HCT116 (cell line): Measurements from ENCODE around the gene IFRD1.

Experiments
- CBX3 ChIP-seq: IDR thresholded peaks from 2 replicates; pipeline ENCODE4 v1.6.1; 2012; ENCODE audit warnings: low read depth
- CEBPB ChIP-seq: IDR thresholded peaks from 2 replicates; pipeline ENCODE4 v1.6.1; 2012; ENCODE audit warnings: low read depth
- CTCF ChIP-seq, 3 experiments: fragments of 200-600 bp in 1 of 3; sonication (generic) in 1 of 3; IDR thresholded peaks in 2 of 3; conservative IDR thresholded peaks in 1 of 3; 2 replicates each; pipeline ENCODE4 v1.5.1; 2012 to 2017; ENCODE audit warnings: low read depth in 2 of 3, low read length in 2 of 3, antibody characterized with exemption in 1 of 3, borderline replicate concordance in 1 of 3, control low read depth in 1 of 3, mild to moderate bottlenecking in 1 of 3, mixed read lengths in 1 of 3, mixed run types in 1 of 3, moderate library complexity in 1 of 3; ENCODE audit not compliant: insufficient read depth in 1 of 3
- EZH2phosphoT487 ChIP-seq: fragments of 200-600 bp; IDR thresholded peaks from 2 replicates; pipeline ENCODE4 v1.6.1; 2018; ENCODE audit warnings: antibody characterized with exemption, borderline replicate concordance
- RAD21 ChIP-seq: IDR thresholded peaks from 2 replicates; pipeline ENCODE4 v1.6.1; 2012; ENCODE audit warnings: low read depth, mild to moderate bottlenecking
- REST ChIP-seq: IDR thresholded peaks from 2 replicates; pipeline ENCODE4 v1.6.1; 2012; ENCODE audit warnings: low read depth
- SIN3A ChIP-seq: IDR thresholded peaks from 2 replicates; pipeline ENCODE4 v1.6.1; 2012; ENCODE audit warnings: low read depth
- ZNF274 ChIP-seq: fragments of 200-500 bp; sonication (Bioruptor generic); IDR thresholded peaks from 2 replicates; pipeline ENCODE4 v1.6.1; 2014; ENCODE audit warnings: mild to moderate bottlenecking, low read depth, low read length, inconsistent platforms

DNA sequence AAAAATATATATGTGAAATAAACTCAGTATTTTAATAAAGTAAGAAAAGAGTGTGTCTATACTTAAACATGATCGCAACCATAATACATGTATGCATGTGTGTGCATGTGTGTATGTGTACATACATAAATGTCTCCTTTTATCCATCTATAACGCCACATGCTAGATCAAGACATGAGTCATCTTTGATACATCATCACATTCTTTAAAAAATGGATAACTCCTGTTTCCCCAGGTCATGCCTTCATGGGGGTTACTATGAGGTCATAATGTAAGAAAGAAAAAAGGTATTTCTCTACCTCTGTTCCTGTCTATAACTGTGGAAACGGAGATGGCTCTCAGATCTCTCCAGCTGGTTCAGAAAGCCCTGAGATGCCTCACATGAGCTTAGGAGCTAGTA lies 71.7 kb downstream of the IFRD1 start:
- TF ChIP-seq CBX3 (no peak), CTCF (IDR thresholded peaks at IDR 0.05 in 2 of 3, conservative IDR thresholded peaks at IDR 0.05 in 1 of 3; ENCODE audit: borderline replicate concordance in 1 of 3, insufficient read depth in 1 of 3, low read depth in 2 of 3, low read length in 2 of 3) (no peak), RAD21 (no peak), CEBPB (no peak), SIN3A (no peak), ZNF274 (no peak), REST (no peak), EZH2phosphoT487 (no peak)
